ENCODE results near the gene UBR2.

The UBR2 gene

DNA sequence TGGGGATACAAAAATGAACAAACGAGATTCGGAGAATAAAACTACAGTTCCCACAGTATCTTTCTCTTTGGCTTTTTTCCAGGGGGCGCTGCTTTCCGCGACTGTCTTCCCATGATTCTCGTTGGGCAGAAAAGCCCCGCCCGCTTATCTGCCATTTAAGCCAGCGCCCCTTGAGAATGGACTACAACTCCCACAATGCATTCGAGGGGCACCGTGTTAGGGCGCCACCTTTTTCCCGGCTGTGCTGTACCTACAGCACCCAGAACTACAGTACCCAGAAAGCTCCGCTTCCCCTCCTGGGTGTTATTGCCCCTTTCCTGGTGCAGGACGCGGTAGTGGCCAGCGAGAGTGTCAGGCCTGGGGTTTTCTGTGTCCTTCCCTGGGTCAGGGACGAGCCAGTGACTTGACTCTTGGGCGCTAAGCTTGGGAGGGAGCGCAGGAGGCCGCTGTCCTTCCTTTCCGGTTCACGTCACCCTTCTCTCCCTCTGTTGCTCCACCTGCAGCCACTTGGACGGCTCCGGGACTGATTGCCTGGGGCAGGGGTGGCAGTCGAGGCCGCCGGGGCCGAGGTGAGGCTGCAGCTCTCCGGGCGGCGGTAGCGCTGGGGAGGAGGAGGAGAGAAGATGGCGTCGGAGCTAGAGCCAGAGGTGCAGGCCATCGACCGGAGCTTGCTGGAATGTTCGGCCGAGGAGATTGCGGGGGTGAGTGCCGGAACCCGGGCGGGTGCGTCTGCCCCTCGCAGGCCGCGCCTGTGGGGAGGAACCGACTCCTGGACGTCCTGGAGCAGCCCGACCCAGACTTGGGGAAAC lies at the start of gene UBR2:
UBR2 (plus strand) TSS at position 333 of the 809 bp plus-strand sequence; CDS start at position 624, 291 bp downstream.
- peak; percentile 94 for DNase-seq

DNA sequence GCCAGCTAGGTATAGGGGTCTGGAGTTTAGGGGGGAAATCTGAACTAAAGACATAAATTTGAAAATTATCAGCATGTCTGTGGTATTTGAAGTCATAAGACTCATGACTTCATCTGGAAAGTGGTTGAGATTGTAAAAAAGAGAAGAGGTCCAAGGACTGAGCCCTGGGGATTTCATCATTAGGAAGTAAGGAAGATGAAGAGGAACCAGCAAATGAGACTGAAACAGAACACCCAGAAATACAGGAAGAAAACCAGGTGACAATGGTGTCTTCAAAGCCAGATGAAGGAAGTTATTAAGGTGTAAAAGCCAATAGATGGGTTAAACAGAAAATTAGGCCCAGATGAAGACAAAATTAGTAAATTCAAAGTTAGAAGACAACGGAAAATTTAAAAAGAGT lies 49.1 kb upstream of the UBR2 start:
- DNase-seq = no peak

GRCh38 chr6:42519779-42520178 lies 44.0 kb upstream of the UBR2 start:
- no peak for DNase-seq

DNA sequence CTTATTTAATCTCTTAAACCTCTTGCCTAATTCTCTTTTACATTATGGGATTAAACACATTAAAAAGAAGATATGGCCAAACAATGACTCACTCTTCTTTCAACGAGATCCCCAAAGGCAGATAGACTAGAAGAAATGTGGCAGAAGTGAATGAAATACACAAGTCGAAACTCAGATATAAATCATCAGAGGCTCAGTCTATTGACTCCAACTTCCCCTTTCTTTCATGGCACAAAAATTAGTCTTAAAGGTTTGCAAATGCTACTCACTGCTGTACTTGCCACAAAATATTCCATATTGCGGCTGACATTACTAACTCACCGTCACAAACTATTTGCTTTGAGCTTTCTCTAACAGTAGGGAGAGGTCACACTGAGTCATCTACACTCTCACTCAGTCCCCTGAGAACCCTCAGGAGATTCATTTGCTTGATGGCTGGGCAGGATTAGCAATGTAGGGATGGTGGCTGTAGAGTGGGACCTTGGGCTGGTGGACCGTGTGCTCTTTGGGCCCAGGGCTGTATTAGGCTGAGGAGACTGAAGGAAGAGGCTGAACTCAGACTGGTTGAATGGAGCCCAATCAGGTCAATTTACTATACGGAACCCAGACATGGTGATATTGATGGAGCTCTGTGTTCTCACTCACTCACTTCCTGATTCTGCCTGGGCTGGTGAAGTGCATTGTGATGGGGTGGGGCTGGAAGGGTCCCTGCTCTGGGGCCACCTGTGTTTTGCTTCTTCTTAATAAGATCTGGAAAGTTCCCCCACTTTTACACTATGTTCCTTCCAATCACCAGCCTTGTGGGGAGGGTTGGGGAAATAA lies 42.8 kb upstream of the UBR2 start:
- no peak for DNase-seq

DNA sequence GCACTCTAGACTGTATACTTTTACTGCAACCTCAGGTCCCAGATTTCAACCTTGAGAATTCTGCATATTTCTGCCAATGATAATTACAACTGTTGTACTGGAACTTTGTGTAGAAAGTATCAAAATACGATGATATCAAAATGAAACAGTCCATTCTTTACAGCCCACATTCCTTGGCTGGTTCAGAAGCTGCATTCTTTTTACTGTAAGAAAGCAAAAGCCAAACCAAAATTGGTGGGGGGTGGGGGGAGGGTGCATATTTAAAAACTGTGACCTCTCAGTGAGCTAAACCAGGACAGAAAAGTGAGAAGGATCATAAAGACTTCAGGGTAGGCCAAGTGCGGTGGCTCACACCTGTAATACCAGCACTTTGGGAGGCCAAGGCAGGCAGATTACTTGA lies 41.8 kb upstream of the UBR2 start:
- no peak for DNase-seq

GRCh38 chr6:42522942-42523814 lies 40.7 kb upstream of the UBR2 start:
- no peak for DNase-seq

DNA sequence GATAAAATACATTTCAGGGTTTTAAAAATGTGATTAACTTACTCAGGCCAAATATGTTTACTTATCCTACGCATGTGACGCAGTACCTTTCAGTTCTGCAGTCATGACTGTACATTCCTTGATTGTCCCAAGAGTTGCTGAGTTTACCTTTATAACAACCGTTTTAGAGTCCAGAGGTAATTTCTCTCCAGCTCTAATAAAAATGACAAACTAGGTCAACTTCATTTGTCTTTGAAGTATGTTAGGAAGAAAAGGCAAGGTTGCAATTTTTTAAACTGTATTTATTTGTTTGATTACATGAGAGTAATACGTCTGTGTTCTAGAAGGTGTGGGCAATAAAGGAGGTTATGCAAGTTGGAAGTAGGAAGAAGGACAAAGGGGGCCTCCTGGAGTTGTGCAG lies 38.6 kb upstream of the UBR2 start:
- DNase-seq = no peak

- no peak for DNase-seq
Measured at GRCh38 chr6:42526616-42527015, 37.2 kb upstream of the UBR2 start.

GRCh38 chr6:42527204-42527603 lies 36.6 kb upstream of the UBR2 start:
- DNase-seq = no peak

- no peak for DNase-seq
Measured at GRCh38 chr6:42530296-42530695, 33.5 kb upstream of the UBR2 start.

DNA sequence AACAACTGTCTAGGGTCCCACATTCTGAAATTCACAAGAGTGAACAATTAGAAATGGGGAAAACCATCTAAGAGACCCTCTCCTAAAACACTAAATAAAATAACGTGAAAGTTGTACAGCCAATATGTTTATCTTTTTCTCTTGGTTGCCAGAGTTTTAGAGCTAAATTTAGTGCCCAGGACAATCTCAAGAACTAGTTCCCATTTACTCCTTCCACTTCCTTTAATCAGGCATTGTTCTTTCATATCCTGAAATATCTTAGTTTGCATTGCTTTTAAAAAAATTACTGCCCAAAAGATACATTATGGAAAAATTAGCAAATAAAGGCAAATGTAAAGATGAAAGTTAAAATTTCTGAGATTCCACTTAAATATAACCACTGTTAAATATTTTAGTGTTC lies 33.1 kb upstream of the UBR2 start:
- no peak for DNase-seq

DNA sequence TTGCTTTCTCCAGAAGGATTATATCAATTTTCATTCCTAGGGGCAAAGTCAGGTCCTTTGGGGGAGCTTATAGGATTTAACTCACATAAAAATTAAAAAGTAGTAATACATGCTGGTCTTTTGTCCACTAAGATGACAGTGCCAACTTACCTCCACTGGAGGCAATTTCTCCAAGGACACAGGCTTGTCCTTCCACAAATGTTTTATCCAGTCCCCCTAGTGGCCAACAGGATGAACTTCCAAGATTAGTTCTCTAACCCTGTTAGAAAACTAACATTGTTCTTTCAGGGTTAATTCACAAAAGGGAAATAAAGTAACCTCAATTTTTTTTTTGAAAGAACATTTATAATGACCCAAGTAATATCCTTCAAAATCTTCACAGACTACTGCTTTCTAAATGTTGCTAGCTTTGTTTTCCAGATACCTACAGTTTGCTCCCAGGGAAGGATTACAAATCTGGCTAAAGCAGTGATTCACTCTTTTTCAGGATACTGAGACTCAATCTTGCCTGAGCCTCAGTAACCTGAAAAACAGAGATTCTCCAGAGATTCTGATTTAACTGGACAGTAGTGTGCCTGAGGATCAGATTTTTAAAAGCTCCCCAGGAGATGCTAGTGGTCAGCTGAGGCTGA lies 31.7 kb upstream of the UBR2 start:
- DNase-seq = no peak

- DNase-seq = no peak
Measured at GRCh38 chr6:42533794-42534193, 30.0 kb upstream of the UBR2 start.

GRCh38 chr6:42537536-42537935 lies 26.3 kb upstream of the UBR2 start:
- no peak for DNase-seq

GRCh38 chr6:42539135-42539534 lies 24.7 kb upstream of the UBR2 start:
- DNase-seq = no peak

- no peak for DNase-seq
Measured at GRCh38 chr6:42545226-42545773, 18.5 kb upstream of the UBR2 start.

DNA sequence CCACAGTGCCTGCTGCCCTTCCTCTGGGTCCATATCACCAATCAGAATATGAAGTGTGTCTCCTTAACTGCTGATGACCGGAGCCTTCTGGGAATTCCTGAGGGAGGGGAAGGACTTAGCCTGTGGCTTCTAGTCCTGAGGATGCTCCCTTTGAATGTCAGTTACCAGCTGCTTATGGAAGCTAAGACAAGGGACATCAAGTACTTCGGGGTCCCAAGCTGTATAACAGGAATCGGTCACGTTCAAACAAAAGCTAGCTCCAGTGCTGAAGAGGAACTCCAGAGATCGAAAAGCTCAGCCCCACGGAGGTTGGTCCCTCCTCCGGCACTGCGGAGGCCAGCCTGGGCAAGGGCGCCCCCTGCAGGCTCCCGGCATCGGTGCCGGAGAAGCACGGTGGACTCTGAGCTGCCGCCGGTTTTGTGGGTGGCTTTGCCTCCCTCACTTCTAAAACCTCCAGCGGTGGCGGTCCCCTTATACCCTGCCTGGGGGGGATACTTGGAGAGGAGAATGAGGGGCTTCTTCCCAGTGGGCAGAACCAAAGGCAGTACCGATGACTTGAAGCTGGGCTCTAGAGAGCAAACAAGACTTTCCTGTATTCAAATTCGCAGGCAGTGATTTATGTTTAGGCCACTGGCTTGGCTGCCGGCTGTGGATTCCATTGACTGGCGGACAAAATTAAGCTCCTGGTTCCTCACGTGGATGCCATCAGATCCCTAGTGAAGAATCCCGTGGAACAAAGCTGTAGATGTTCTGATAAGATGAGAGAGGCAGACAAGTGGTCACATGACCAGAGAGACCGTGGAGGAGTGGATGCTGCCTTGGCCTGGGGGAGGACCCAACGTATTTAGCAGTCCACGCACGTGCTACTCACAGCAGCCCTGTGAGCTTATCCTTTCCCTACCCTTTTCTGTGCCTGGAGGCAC lies 16.2 kb upstream of the UBR2 start:
- DNase-seq = peak; percentile 89

GRCh38 chr6:42550277-42550676 lies 13.6 kb upstream of the UBR2 start:
- no peak for DNase-seq

- no peak for DNase-seq
Measured at GRCh38 chr6:42551217-42551616, 12.6 kb upstream of the UBR2 start.

DNA sequence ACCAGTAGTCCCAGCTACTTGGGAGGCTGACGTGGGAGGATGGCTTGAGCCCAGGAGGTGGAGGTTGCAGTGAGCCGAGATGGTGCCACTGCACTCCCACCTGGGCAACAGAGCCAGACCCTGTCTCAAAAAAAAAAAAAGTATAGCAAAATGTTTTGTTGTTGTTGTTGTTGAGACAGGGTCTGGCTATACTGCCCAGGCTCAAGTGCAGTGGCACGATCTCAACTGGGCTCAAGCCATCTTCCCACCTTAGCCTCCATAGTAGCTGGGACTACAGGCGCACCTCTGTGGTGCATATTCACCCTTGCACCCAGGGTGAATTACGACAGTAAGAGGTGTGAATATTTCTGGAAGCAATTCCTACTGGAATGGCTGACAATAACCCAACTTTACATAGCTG lies 11.4 kb upstream of the UBR2 start:
- DNase-seq = no peak
